K562 (cell line): ENCODE data around the gene POU2AF2.

Experiments
- CTCF ChIP-seq, 3 experiments: IDR thresholded peaks in 2 of 3; conservative IDR thresholded peaks in 1 of 3; 2 replicates each; pipeline ENCODE4 v1.5.1; 2011 to 2012; ENCODE audit warnings: low read length in 3 of 3, mild to moderate bottlenecking in 3 of 3, control low read depth in 2 of 3, improper control_type of control experiment in 1 of 3, inconsistent platforms in 1 of 3, low read depth in 1 of 3, mixed read lengths in 1 of 3, moderate library complexity in 1 of 3; ENCODE audit not compliant: insufficient read depth in 2 of 3
- HCFC1 ChIP-seq: IDR thresholded peaks from 2 replicates; pipeline ENCODE4 v1.6.1; 2012; ENCODE audit warnings: low read depth, low read length, improper control_type of control experiment
- HIVEP1 ChIP-seq: fragments of 250-450 bp; sonication (Bioruptor Pico); IDR thresholded peaks from 2 replicates; pipeline ENCODE4 v1.4.0; 2020; ENCODE audit warnings: mild to moderate bottlenecking
- PHB ChIP-seq: fragments of 250-450 bp; sonication (Bioruptor Pico); IDR thresholded peaks from 2 replicates; pipeline ENCODE4 v1.5.0; 2021
- RB1 ChIP-seq: fragments of 450-650 bp; IDR thresholded peaks from 2 replicates; pipeline ENCODE4 v1.6.1; 2017; ENCODE audit warnings: low read depth, mild to moderate bottlenecking
- SREBF2 ChIP-seq: sonication (generic); formaldehyde crosslinking; IDR thresholded peaks from 2 replicates; pipeline ENCODE4 v1.4.0; 2020; ENCODE audit warnings: mild to moderate bottlenecking, missing genetic modification reagents
- U2AF2 ChIP-seq: fragments of 200-400 bp; formaldehyde crosslinking; optimal IDR thresholded peaks from 2 replicates; pipeline ENCODE3; 2017; ENCODE audit warnings: low read depth, mild to moderate bottlenecking, low read length
- ZEB2 ChIP-seq: fragments of 450-650 bp; IDR thresholded peaks from 2 replicates; pipeline ENCODE4 v1.6.1; 2016
- TF ChIP-seq, protein P1 (sequence below), 2 experiments: fragments of 150-350 bp in 1 of 2; IDR thresholded peaks; 2 replicates each; pipeline ENCODE4 v1.6.1; 2012 to 2016; ENCODE audit warnings: low read depth in 2 of 2, low read length in 2 of 2, mild to moderate bottlenecking in 1 of 2, moderate library complexity in 1 of 2
- TF ChIP-seq, protein P2 (sequence below): sonication (generic); formaldehyde crosslinking; IDR thresholded peaks from 2 replicates; pipeline ENCODE4 v1.8.0; 2023; ENCODE audit warnings: missing genetic modification reagents, mild to moderate bottlenecking, borderline replicate concordance

GRCh38 chr11:111296196-111296595 is 50.7 kb downstream of the POU2AF2 start:
- TF ChIP-seq CTCF (IDR thresholded peaks at IDR 0.05 in 2 of 3, conservative IDR thresholded peaks at IDR 0.05 in 1 of 3; ENCODE audit: insufficient read depth in 2 of 3, low read depth in 1 of 3, low read length in 3 of 3) (no peak), HCFC1 (no peak), HIVEP1 (no peak), SREBF2 (CRISPR knock-in tag) (no peak), PHB (CRISPR knock-in tag) (no peak), ZEB2 (no peak), RB1 (no peak), U2AF2 (no peak)
- TF ChIP-seq, protein P1, sequence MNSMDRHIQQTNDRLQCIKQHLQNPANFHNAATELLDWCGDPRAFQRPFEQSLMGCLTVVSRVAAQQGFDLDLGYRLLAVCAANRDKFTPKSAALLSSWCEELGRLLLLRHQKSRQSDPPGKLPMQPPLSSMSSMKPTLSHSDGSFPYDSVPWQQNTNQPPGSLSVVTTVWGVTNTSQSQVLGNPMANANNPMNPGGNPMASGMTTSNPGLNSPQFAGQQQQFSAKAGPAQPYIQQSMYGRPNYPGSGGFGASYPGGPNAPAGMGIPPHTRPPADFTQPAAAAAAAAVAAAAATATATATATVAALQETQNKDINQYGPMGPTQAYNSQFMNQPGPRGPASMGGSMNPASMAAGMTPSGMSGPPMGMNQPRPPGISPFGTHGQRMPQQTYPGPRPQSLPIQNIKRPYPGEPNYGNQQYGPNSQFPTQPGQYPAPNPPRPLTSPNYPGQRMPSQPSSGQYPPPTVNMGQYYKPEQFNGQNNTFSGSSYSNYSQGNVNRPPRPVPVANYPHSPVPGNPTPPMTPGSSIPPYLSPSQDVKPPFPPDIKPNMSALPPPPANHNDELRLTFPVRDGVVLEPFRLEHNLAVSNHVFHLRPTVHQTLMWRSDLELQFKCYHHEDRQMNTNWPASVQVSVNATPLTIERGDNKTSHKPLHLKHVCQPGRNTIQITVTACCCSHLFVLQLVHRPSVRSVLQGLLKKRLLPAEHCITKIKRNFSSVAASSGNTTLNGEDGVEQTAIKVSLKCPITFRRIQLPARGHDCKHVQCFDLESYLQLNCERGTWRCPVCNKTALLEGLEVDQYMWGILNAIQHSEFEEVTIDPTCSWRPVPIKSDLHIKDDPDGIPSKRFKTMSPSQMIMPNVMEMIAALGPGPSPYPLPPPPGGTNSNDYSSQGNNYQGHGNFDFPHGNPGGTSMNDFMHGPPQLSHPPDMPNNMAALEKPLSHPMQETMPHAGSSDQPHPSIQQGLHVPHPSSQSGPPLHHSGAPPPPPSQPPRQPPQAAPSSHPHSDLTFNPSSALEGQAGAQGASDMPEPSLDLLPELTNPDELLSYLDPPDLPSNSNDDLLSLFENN (IDR thresholded peaks at IDR 0.05; ENCODE audit: low read depth in 2 of 2, low read length in 2 of 2), result no peak
- TF ChIP-seq, protein P2, sequence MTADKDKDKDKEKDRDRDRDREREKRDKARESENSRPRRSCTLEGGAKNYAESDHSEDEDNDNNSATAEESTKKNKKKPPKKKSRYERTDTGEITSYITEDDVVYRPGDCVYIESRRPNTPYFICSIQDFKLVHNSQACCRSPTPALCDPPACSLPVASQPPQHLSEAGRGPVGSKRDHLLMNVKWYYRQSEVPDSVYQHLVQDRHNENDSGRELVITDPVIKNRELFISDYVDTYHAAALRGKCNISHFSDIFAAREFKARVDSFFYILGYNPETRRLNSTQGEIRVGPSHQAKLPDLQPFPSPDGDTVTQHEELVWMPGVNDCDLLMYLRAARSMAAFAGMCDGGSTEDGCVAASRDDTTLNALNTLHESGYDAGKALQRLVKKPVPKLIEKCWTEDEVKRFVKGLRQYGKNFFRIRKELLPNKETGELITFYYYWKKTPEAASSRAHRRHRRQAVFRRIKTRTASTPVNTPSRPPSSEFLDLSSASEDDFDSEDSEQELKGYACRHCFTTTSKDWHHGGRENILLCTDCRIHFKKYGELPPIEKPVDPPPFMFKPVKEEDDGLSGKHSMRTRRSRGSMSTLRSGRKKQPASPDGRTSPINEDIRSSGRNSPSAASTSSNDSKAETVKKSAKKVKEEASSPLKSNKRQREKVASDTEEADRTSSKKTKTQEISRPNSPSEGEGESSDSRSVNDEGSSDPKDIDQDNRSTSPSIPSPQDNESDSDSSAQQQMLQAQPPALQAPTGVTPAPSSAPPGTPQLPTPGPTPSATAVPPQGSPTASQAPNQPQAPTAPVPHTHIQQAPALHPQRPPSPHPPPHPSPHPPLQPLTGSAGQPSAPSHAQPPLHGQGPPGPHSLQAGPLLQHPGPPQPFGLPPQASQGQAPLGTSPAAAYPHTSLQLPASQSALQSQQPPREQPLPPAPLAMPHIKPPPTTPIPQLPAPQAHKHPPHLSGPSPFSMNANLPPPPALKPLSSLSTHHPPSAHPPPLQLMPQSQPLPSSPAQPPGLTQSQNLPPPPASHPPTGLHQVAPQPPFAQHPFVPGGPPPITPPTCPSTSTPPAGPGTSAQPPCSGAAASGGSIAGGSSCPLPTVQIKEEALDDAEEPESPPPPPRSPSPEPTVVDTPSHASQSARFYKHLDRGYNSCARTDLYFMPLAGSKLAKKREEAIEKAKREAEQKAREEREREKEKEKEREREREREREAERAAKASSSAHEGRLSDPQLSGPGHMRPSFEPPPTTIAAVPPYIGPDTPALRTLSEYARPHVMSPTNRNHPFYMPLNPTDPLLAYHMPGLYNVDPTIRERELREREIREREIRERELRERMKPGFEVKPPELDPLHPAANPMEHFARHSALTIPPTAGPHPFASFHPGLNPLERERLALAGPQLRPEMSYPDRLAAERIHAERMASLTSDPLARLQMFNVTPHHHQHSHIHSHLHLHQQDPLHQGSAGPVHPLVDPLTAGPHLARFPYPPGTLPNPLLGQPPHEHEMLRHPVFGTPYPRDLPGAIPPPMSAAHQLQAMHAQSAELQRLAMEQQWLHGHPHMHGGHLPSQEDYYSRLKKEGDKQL (CRISPR knock-in tag), result no peak
